ENCODE data around the gene CFAP45. TPM values are rescaled to one million over a fixed set of nuclear protein-coding genes. Genes with fewer than 3 reads are reported as not detected.
"Not testable (repeated sequence)": the region's sequence is repeated elsewhere in the genome, so short reads cannot be mapped to it uniquely, and the experiment has no call there.

CFAP45 gene
- polyA plus RNA-seq, 6 donors from 2014 or later, result 0.29 to 0.93 (median 0.41) TPM; not detected in 1

- ATAC-seq (ENCODE audit: low read depth in 2 of 2) (no peak), DNase-seq (no peak)
- no peak overlapping the region for H3K4me3 Mint-ChIP-seq
- H3K27ac Mint-ChIP-seq, result peak overlapping the region in 2 of 6 donors; percentile 67 to 94
- peaks cover 0 to 15% (median 13%) of the 10 kb centered on the region in 3 donors for H3K27me3 Mint-ChIP-seq
- peaks cover 5 to 6% of the 10 kb centered on the region in 2 donors for H3K36me3 Mint-ChIP-seq
- H3K9me3 Mint-ChIP-seq, result peaks cover 0 to 4% (median 0%) of the 10 kb centered on the region in 7 donors
- H3K4me1 Mint-ChIP-seq, result peaks cover 9 to 23% (median 21%) of the 10 kb centered on the region in 3 donors
These were observed 893 bp upstream of the CFAP45 start for GRCh38 chr1:159900755-159901360.

GRCh38 chr1:159899634-159900033 is 331 bp downstream of the CFAP45 start:
- Mint-ChIP-seq H3K27ac (peak overlapping the region in 5 of 6 donors; percentile 35 to 98 (median 93)), H3K27me3 (peaks cover 0 to 27% (median 21%) of the 10 kb centered on the region in 3 donors), H3K4me1 (peaks cover 9 to 23% (median 21%) of the 10 kb centered on the region in 3 donors), H3K4me3 (peak overlapping the region in 2 of 8 donors; percentile 24 to 39)
- H3K36me3 Mint-ChIP-seq; DNase-seq; H3K9me3 Mint-ChIP-seq; ATAC-seq (ENCODE audit: low read depth in 2 of 2): not testable (repeated sequence)

- H3K36me3 Mint-ChIP-seq, result peaks cover 5 to 7% of the 10 kb centered on the region in 2 donors
- peaks cover 9 to 23% (median 21%) of the 10 kb centered on the region in 3 donors for H3K4me1 Mint-ChIP-seq
- no peak overlapping the region for H3K4me3 Mint-ChIP-seq
- H3K9me3 Mint-ChIP-seq, result no peaks in the 10 kb centered on the region
- ATAC-seq (ENCODE audit: low read depth in 2 of 2) (peak; percentile 74 to 76), DNase-seq (no peak)
- H3K27ac Mint-ChIP-seq, result peak overlapping the region in 4 of 6 donors; percentile 43 to 94 (median 70)
- peaks cover 0 to 28% (median 21%) of the 10 kb centered on the region in 3 donors for H3K27me3 Mint-ChIP-seq
These were observed 1.4 kb downstream of the CFAP45 start for GRCh38 chr1:159898527-159898926.

- peaks cover 0 to 28% (median 21%) of the 10 kb centered on the region in 3 donors for H3K27me3 Mint-ChIP-seq
- H3K4me3 Mint-ChIP-seq, result no peak overlapping the region
- peak overlapping the region in 4 of 6 donors; percentile 12 to 57 (median 37) for H3K27ac Mint-ChIP-seq
- peaks cover 0 to 7% of the 10 kb centered on the region in 2 donors for H3K36me3 Mint-ChIP-seq
- ATAC-seq (ENCODE audit: low read depth in 2 of 2) (peak; percentile 64 to 66), DNase-seq (no peak)
- H3K9me3 Mint-ChIP-seq, result no peaks in the 10 kb centered on the region
- H3K4me1 Mint-ChIP-seq, result peaks cover 9 to 24% (median 23%) of the 10 kb centered on the region in 3 donors
These were observed 2.0 kb downstream of the CFAP45 start for GRCh38 chr1:159897962-159898361.

- Mint-ChIP-seq H3K4me1 (peaks cover 15 to 27% (median 23%) of the 10 kb centered on the region in 3 donors), H3K36me3 (peaks cover 0 to 7% of the 10 kb centered on the region in 2 donors), H3K27me3 (peaks cover 0 to 28% (median 21%) of the 10 kb centered on the region in 3 donors), H3K4me3 (no peak overlapping the region), H3K9me3 (no peaks in the 10 kb centered on the region), H3K27ac (peak overlapping the region in 2 of 6 donors; percentile 29 to 55)
- DNase-seq (no peak), ATAC-seq (ENCODE audit: low read depth in 2 of 2) (no peak)
These were observed 3.4 kb downstream of the CFAP45 start for GRCh38 chr1:159896546-159896930.

- H3K4me1 Mint-ChIP-seq, result peaks cover 17 to 29% (median 20%) of the 10 kb centered on the region in 3 donors
- ATAC-seq (ENCODE audit: low read depth in 2 of 2) (no peak), DNase-seq (no peak)
- H3K9me3 Mint-ChIP-seq, result no peaks in the 10 kb centered on the region
- H3K4me3 Mint-ChIP-seq, result no peak overlapping the region
- peak overlapping the region in 2 of 6 donors; percentile 55 to 72 for H3K27ac Mint-ChIP-seq
- peaks cover 0 to 7% of the 10 kb centered on the region in 2 donors for H3K36me3 Mint-ChIP-seq
- H3K27me3 Mint-ChIP-seq, result peaks cover 0 to 28% (median 21%) of the 10 kb centered on the region in 3 donors
These were observed 4.0 kb downstream of the CFAP45 start for GRCh38 chr1:159895836-159896545.

- peak overlapping the region in 1 of 6 donors; percentile 66 for H3K27ac Mint-ChIP-seq
- peaks cover 0 to 7% of the 10 kb centered on the region in 2 donors for H3K36me3 Mint-ChIP-seq
- H3K4me3 Mint-ChIP-seq, result no peak overlapping the region
- no peaks in the 10 kb centered on the region for H3K9me3 Mint-ChIP-seq
- peaks cover 14 to 28% (median 17%) of the 10 kb centered on the region in 3 donors for H3K4me1 Mint-ChIP-seq
- ATAC-seq (ENCODE audit: low read depth in 2 of 2) (no peak), DNase-seq (no peak)
- peaks cover 0 to 28% (median 20%) of the 10 kb centered on the region in 3 donors for H3K27me3 Mint-ChIP-seq
These were observed 4.7 kb downstream of the CFAP45 start for GRCh38 chr1:159895286-159895685.

- peaks cover 0 to 21% (median 14%) of the 10 kb centered on the region in 3 donors for H3K27me3 Mint-ChIP-seq
- ATAC-seq (ENCODE audit: low read depth in 2 of 2) (no peak), DNase-seq (no peak)
- H3K27ac Mint-ChIP-seq, result peak overlapping the region in 2 of 6 donors; percentile 5 to 18
- no peaks in the 10 kb centered on the region for H3K9me3 Mint-ChIP-seq
- peaks cover 15 to 26% (median 22%) of the 10 kb centered on the region in 3 donors for H3K4me1 Mint-ChIP-seq
- H3K4me3 Mint-ChIP-seq, result no peak overlapping the region
- peaks cover 0 to 7% of the 10 kb centered on the region in 2 donors for H3K36me3 Mint-ChIP-seq
These were observed 7.0 kb downstream of the CFAP45 start for GRCh38 chr1:159892944-159893343.

GRCh38 chr1:159891275-159892157 is 8.4 kb downstream of the CFAP45 start:
- ATAC-seq (ENCODE audit: low read depth in 2 of 2), result peak; percentile 74
- peak overlapping the region in 2 of 8 donors; percentile 41 to 45 for H3K4me3 Mint-ChIP-seq
- H3K4me1 Mint-ChIP-seq, result peaks cover 15 to 28% (median 22%) of the 10 kb centered on the region in 3 donors
- DNase-seq, result peak; percentile 47
- no peaks in the 10 kb centered on the region for H3K9me3 Mint-ChIP-seq
- H3K27me3 Mint-ChIP-seq, result peaks cover 0 to 20% (median 14%) of the 10 kb centered on the region in 3 donors
- peak overlapping the region in 4 of 6 donors; percentile 13 to 68 (median 54) for H3K27ac Mint-ChIP-seq
- H3K36me3 Mint-ChIP-seq, result peaks cover 0 to 7% of the 10 kb centered on the region in 2 donors

GRCh38 chr1:159890390-159890789 is 9.6 kb downstream of the CFAP45 start:
- Mint-ChIP-seq H3K27ac (peak overlapping the region in 4 of 6 donors; percentile 12 to 67 (median 45)), H3K4me3 (no peak overlapping the region)

GRCh38 chr1:159889821-159890252 is 10.1 kb downstream of the CFAP45 start:
- H3K36me3 Mint-ChIP-seq, result no peaks in the 10 kb centered on the region
- peaks cover 0 to 3% (median 0%) of the 10 kb centered on the region in 3 donors for H3K27me3 Mint-ChIP-seq
- peaks cover 15 to 28% (median 22%) of the 10 kb centered on the region in 3 donors for H3K4me1 Mint-ChIP-seq
- ATAC-seq (ENCODE audit: low read depth in 2 of 2), result peak; percentile 73 to 74
- H3K9me3 Mint-ChIP-seq, result no peaks in the 10 kb centered on the region
- DNase-seq, result peak; percentile 35
- H3K27ac Mint-ChIP-seq, result peak overlapping the region; percentile 12 to 96 (median 60)
- H3K4me3 Mint-ChIP-seq, result peak overlapping the region in 2 of 8 donors; percentile 1 to 57

More at GRCh38 chr1:159890390-159890789, 9.6 kb downstream of the CFAP45 start:
- Mint-ChIP-seq H3K4me1 (peaks cover 15 to 28% (median 22%) of the 10 kb centered on the region in 3 donors), H3K27me3 (peaks cover 0 to 9% (median 3%) of the 10 kb centered on the region in 3 donors), H3K9me3 (no peaks in the 10 kb centered on the region), H3K36me3 (no peaks in the 10 kb centered on the region)
- no peak for ATAC-seq (ENCODE audit: low read depth in 2 of 2)
- DNase-seq, result no peak

- Mint-ChIP-seq H3K4me3 (peak overlapping the region in 6 of 8 donors; percentile 1 to 44 (median 14)), H3K4me1 (peaks cover 15 to 28% (median 22%) of the 10 kb centered on the region in 3 donors), H3K36me3 (peaks cover 0 to 4% of the 10 kb centered on the region in 2 donors), H3K27ac (peak overlapping the region; percentile 10 to 84 (median 48)), H3K27me3 (no peaks in the 10 kb centered on the region), H3K9me3 (no peaks in the 10 kb centered on the region)
- DNase-seq, result peak; percentile 47
- peak; percentile 70 to 75 for ATAC-seq (ENCODE audit: low read depth in 2 of 2)
These were observed 10.8 kb downstream of the CFAP45 start for GRCh38 chr1:159889202-159889601.
